GM19238 (cell line): ENCODE data around the gene GPR27.

ENCODE experiments used
- DNase-seq: peaks from one replicate; pipeline ENCODE4 v3.0.0; 2011; ENCODE audit warnings: low spot score; ENCODE audit not compliant: insufficient read length

Gene GPR27

GRCh38 chr3:71785532-71786216, 32.0 kb downstream of the GPR27 start:
- DNase-seq = no peak

- no peak for DNase-seq
Observed at GRCh38 chr3:71786217-71786549, 32.5 kb downstream of the GPR27 start.

- DNase-seq = no peak
Observed at GRCh38 chr3:71786551-71786950, 32.9 kb downstream of the GPR27 start.

- no peak for DNase-seq
Observed at GRCh38 chr3:71787851-71788405, 34.3 kb downstream of the GPR27 start.

- DNase-seq = no peak
Observed at GRCh38 chr3:71789922-71790321, 36.3 kb downstream of the GPR27 start.

GRCh38 chr3:71791634-71792033, 38.0 kb downstream of the GPR27 start:
- DNase-seq = no peak

GRCh38 chr3:71796290-71796689, 42.6 kb downstream of the GPR27 start:
- no peak for DNase-seq

DNA sequence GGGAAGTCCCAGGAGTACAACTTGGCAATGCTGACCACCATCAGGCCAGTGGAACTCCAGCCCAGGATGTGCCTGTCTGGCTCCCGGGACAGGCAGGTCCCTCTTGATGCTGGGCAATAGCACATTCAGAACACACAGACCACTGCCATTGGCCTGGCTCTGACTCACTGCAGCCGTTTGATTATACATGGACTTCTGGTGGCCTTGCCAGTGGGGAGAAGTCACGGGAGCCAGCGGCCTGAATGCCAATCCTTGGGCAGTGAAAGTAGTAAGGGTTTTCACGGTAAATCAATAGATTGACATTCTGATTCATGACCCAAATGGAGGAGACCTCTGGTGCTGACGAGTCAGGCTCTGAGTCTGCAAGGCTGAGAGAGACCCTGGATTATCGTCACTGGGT, 43.8 kb downstream of the GPR27 start:
- DNase-seq = no peak

DNA sequence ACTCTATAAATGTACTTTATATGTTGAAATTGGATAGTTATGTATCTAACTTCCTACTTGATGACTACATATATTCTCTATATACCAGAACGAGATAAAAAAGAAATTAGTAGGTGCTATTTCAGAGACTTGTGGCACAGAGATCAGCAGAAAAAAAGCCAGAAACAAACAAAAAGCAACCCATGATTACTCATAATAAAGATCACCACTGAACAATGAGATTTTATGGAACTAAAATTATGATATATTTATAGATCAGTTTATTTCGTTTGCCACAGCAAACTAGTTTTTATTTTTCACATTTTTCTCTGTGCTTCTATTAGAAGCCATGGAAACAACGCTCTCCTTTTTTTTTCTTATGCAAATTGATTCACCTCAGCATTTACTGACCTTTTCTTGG, 46.4 kb downstream of the GPR27 start:
- no peak for DNase-seq

GRCh38 chr3:71801986-71802385, 48.3 kb downstream of the GPR27 start:
- DNase-seq = no peak

- no peak for DNase-seq
Observed at GRCh38 chr3:71803248-71803647, 49.6 kb downstream of the GPR27 start.

DNA sequence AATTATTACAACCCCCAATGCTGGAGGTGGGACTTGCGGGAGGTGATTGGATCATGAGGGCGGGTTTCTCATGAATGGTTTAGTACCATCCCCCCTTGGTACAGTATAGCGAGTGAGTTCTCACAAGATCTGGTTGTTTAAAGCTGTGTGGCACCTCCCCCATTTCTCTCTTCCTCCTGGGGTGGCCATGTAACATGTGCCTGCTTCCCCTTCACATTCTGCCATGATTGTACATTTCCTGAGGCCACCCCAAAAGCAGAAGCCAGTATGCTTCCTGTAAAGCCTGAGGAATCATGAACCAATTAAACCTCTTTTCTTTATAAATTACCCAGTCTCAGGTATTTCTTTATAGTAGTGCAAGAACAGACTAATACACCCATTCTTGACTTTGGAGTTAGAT, 51.5 kb downstream of the GPR27 start:
- no peak for DNase-seq

DNA sequence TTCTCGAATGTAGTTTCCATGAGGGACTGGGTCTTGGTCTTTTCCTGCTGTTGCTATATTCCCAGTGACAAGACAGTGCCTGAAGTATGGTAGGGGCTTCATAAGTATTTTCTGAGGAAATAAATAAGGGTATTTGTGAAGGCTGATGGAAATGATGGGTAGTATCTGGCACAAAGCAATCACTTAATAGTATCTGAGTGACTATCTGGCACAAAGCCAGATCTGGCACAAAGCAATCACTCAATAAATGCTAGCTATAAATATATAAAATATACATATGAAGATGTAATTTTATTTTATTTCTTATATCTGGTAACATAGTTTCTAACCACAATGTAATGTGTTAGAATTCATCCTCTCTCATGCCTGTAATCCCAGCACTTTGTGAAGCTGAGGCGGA, 52.0 kb downstream of the GPR27 start:
- no peak for DNase-seq
